Spleen (tissue), 11 donors: ENCODE measurements around the gene TSNAXIP1. TPM values are rescaled to one million over a fixed set of nuclear protein-coding genes. Genes with fewer than 3 reads are reported as not detected.

ENCODE experiments used
- DNase-seq: peaks from one replicate; pipeline ENCODE4 v3.0.0-alpha.2; 2020
- H3K27ac ChIP-seq, 8 donors: fragments of 200-600 bp; sonication (generic) in 7 of 8; 1 replicate in 4 of 8; 2 replicates in 4 of 8; pipeline versions ENCODE4 v1.5.0 to v1.8.0; 2016 to 2021; ENCODE audit warnings: inconsistent platforms in 4 of 8, mild to moderate bottlenecking in 4 of 8, moderate library complexity in 1 of 8
- H3K27me3 ChIP-seq, 7 donors: fragments of 200-600 bp; sonication (generic) in 6 of 7; replicated peaks in 1 of 7; 1 replicate in 4 of 7; 2 replicates in 3 of 7; pipeline versions ENCODE4 v1.5.0 to v1.8.0; 2016 to 2021; ENCODE audit warnings: inconsistent platforms in 3 of 7, mild to moderate bottlenecking in 1 of 7
- H3K36me3 ChIP-seq, 6 donors: fragments of 200-600 bp; sonication (generic) in 5 of 6; 1 replicate in 4 of 6; 2 replicates in 2 of 6; pipeline versions ENCODE4 v1.5.0 to v1.8.0; 2016 to 2021; ENCODE audit warnings: inconsistent platforms in 2 of 6
- H3K4me1 ChIP-seq, 6 donors: fragments of 200-600 bp; sonication (generic) in 5 of 6; 1 replicate in 3 of 6; 2 replicates in 3 of 6; pipeline versions ENCODE4 v1.5.0 to v1.8.0; 2016 to 2021; ENCODE audit warnings: inconsistent platforms in 3 of 6
- H3K4me3 ChIP-seq, 8 donors: fragments of 200-600 bp; sonication (generic) in 7 of 8; 1 replicate in 4 of 8; 2 replicates in 4 of 8; pipeline versions ENCODE4 v1.5.0 to v1.8.0; 2016 to 2021; ENCODE audit warnings: inconsistent platforms in 4 of 8, mild to moderate bottlenecking in 4 of 8, moderate library complexity in 2 of 8
- H3K9me3 ChIP-seq, 8 donors: fragments of 200-600 bp; sonication (generic) in 7 of 8; 1 replicate in 4 of 8; 2 replicates in 4 of 8; pipeline versions ENCODE4 v1.5.0 to v1.8.0; 2016 to 2021; ENCODE audit warnings: inconsistent platforms in 4 of 8
- CTCF ChIP-seq, 11 experiments: fragments of 200-600 bp in 7 of 11; fragments of 450-650 bp in 4 of 11; sonication (generic) in 4 of 11; IDR thresholded peaks in 8 of 11; conservative IDR thresholded peaks in 3 of 11; 1 replicate in 7 of 11; 2 replicates in 4 of 11; pipeline versions ENCODE4 v1.4.0 to v1.8.0; 2016 to 2021; ENCODE audit warnings: antibody characterized with exemption in 11 of 11, inconsistent platforms in 4 of 11, mild to moderate bottlenecking in 1 of 11
- POLR2A ChIP-seq, 3 donors: fragments of 450-650 bp; IDR thresholded peaks; one replicate each; pipeline ENCODE4 v1.5.1; 2017; ENCODE audit warnings: antibody characterized with exemption in 3 of 3, mild to moderate bottlenecking in 1 of 3
- POLR2AphosphoS5 ChIP-seq, 3 donors: sonication (generic); formaldehyde crosslinking; IDR thresholded peaks; one replicate each; pipeline ENCODE4 v1.5.1; 2017; ENCODE audit warnings: antibody characterized with exemption in 3 of 3
- WGBS, 5 donors: extraction: QIAGEN DNeasy Blood & Tissue Kit in 3 of 5; methylation state at CpG; one replicate each; pipeline versions ENCODE4 v1.1.5 to v1.1.7; 2013 to 2018; 5-methylcytosine and 5-hydroxymethylcytosine counted together
- intact Hi-C: fragments of 100-400 bp; cut with DNase I; formaldehyde crosslinking; loops from one replicate; pipeline ENCODE4 v1.15.0; 2023; ENCODE audit warnings: low total_unique reads
- polyA plus RNA-seq, 3 donors: library from polyadenylated mRNA; stranded (reverse); fragments of 200-250 nt; gene quantifications; one replicate each; pipeline ENCODE4 v1.2.1, GENCODE V29; 2013
- total RNA-seq, 7 donors: library from RNA; depleted of rRNA in 3 of 7; stranded (reverse); fragments of >200 nt in 3 of 7; fragmentation: NEBNext Ultra II Directional in 4 of 7; extraction: Animal tissue kit (Norgen Biotek cat#: 25700) in 4 of 7; gene quantifications; one replicate each; pipeline versions ENCODE4 v1.1.0 to v1.2.1, GENCODE V29; 2016 to 2021
- donor health status: healthy with polysubstance abuse.
- donor health status: DM: no; HTN: no; CAD: no; lungs with moderate emphysema.
- donor health status: DM: no; HTN: no; CAD: no.
- donor health status: Bipolar disorder and iron deficiency.
- donor health status: healthy.
- donor health status: DM: no; HTN: no; CAD: no.
- donor health status: DM: yes; HTN: yes; CAD: no.

TSNAXIP1 gene
- total and polyA plus RNA-seq, 10 donors: 0.44 to 2.7 (median 0.86) TPM

DNA sequence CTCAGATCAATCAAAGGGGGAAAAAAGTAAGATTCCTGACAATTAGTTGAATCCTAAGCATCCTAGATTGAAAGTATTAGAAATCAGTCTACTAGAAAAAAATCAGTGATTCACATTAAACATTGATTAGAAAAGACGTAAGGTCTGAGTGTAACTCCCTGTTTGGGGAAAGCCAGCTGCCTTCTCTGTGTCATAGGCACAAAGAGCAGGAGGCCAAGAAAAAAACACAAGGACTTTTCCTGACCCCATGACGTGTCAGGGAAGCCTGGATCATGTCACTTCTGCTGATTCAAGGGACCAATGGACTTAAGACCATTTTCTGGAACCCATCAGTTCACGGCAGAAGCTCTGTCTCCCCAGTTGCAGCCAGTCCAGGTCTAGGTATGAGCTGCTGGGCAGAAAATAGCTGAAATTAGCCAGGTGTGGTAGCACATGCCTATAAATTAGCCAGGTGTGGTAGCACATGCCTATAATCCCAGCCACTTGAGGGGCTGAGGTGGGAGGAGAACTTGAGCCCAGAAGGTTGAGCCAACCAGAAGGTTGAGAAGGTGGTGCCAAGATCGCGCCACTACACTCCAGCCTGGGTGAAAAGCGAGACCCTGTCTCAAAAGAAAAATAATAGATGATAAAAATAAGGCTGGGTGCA lies 36.2 kb upstream of the TSNAXIP1 start:
- WGBS, 5 donors: 91 to 94% (median 91%) methylated on average over 6 of the region's 6 CpGs
- DNase-seq: no peak

GRCh38 chr16:67773099-67773498 lies 33.6 kb upstream of the TSNAXIP1 start:
- Histone ChIP-seq H3K27ac (peak overlapping the region in 6 of 8 donors; percentile 32 to 65 (median 58)), H3K9me3 (no peaks in the 10 kb centered on the region), H3K36me3 (peaks cover 0 to 57% (median 19%) of the 10 kb centered on the region in 6 donors), H3K4me1 (peaks cover 8 to 22% (median 17%) of the 10 kb centered on the region in 6 donors), H3K27me3 (no peaks in the 10 kb centered on the region), H3K4me3 (no peak overlapping the region)
- TF ChIP-seq CTCF (IDR thresholded peaks at IDR 0.05 in 8 of 11, conservative IDR thresholded peaks at IDR 0.05 in 3 of 11) (no peak), POLR2AphosphoS5 (IDR thresholded peaks at IDR 0.05) (no peak), POLR2A (IDR thresholded peaks at IDR 0.05) (no peak)
- intact Hi-C loops: no loop called here
- WGBS, 5 donors: 55 to 70% (median 66%) methylated on average over 4 of the region's 4 CpGs
- DNase-seq: no peak

More for the DNA sequence above, 36.2 kb upstream of the TSNAXIP1 start:
- no peaks in the 10 kb centered on the region for H3K27me3 ChIP-seq
- H3K4me1 ChIP-seq: peaks cover 8 to 22% (median 17%) of the 10 kb centered on the region in 6 donors
- H3K4me3 ChIP-seq: no peak overlapping the region
- TF ChIP-seq POLR2A (IDR thresholded peaks at IDR 0.05) (no peak), POLR2AphosphoS5 (IDR thresholded peaks at IDR 0.05) (no peak), CTCF (IDR thresholded peaks at IDR 0.05 in 8 of 11, conservative IDR thresholded peaks at IDR 0.05 in 3 of 11) (no peak)
- H3K27ac ChIP-seq: peak overlapping the region in 1 of 8 donors; percentile 6
- no peaks in the 10 kb centered on the region for H3K9me3 ChIP-seq
- intact Hi-C loops: no loop called here
- peaks cover 0 to 83% (median 19%) of the 10 kb centered on the region in 6 donors for H3K36me3 ChIP-seq

- no peak overlapping the region for H3K4me3 ChIP-seq
- intact Hi-C loops: no loop called here
- no peaks in the 10 kb centered on the region for H3K9me3 ChIP-seq
- no peak for DNase-seq
- no peak for TF ChIP-seq POLR2A (IDR thresholded peaks at IDR 0.05)
- TF ChIP-seq POLR2AphosphoS5 (IDR thresholded peaks at IDR 0.05): peak in 1 of 3 donors; percentile 63
- TF ChIP-seq CTCF (IDR thresholded peaks at IDR 0.05 in 8 of 11, conservative IDR thresholded peaks at IDR 0.05 in 3 of 11): no peak
- WGBS, 5 donors: 72 to 79% (median 72%) methylated on average over 6 of the region's 6 CpGs
- H3K36me3 ChIP-seq: peaks cover 0 to 55% (median 19%) of the 10 kb centered on the region in 6 donors
- peak overlapping the region in 6 of 8 donors; percentile 32 to 65 (median 58) for H3K27ac ChIP-seq
- H3K27me3 ChIP-seq: no peaks in the 10 kb centered on the region
- H3K4me1 ChIP-seq: peaks cover 8 to 22% (median 18%) of the 10 kb centered on the region in 6 donors
Measured at GRCh38 chr16:67773569-67774456, 32.9 kb upstream of the TSNAXIP1 start.

GRCh38 chr16:67774457-67774853 lies 32.2 kb upstream of the TSNAXIP1 start:
- intact Hi-C loops: no loop called here
- no peak for TF ChIP-seq CTCF (IDR thresholded peaks at IDR 0.05 in 8 of 11, conservative IDR thresholded peaks at IDR 0.05 in 3 of 11)
- H3K27ac ChIP-seq: peak overlapping the region in 5 of 8 donors; percentile 39 to 65 (median 62)

More at GRCh38 chr16:67774457-67774853, 32.2 kb upstream of the TSNAXIP1 start:
- H3K9me3 ChIP-seq: no peaks in the 10 kb centered on the region
- H3K4me3 ChIP-seq: no peak overlapping the region
- WGBS, 5 donors: 85 to 95% (median 91%) methylated on average over 3 of the region's 3 CpGs
- peaks cover 0 to 51% (median 18%) of the 10 kb centered on the region in 6 donors for H3K36me3 ChIP-seq
- DNase-seq: no peak
- no peaks in the 10 kb centered on the region for H3K27me3 ChIP-seq
- peaks cover 8 to 25% (median 19%) of the 10 kb centered on the region in 6 donors for H3K4me1 ChIP-seq
